ENCODE data around the gene HEPHL1. TPM values are rescaled to one million over a fixed set of nuclear protein-coding genes. Genes with fewer than 3 reads are reported as not detected.

The HEPHL1 gene
- total RNA-seq, 1 experiment from 2014 or later: not detected

DNA sequence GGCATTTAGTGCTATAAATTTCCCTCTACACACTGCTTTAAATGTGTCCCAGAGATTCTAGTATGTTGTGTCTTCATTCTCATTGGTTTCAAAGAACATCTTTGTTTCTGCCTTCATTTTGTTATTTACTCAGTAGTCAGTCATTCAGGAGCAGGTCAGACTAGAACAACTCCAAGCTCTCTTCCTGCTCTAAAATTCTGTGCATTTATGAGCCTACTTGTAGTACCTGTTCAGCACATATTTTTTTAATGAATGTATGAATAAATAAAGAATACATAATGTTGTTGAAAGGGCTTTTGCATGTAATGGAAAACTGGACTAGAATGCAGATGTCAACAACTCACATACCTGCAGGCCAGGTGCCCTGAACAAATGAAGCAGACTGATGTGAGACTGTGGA lies 13.7 kb upstream of the HEPHL1 start:
- TF ChIP-seq CTCF (IDR thresholded peaks at IDR 0.05 in 2 of 3, conservative IDR thresholded peaks at IDR 0.05 in 1 of 3; ENCODE audit: borderline replicate concordance in 1 of 3, insufficient read depth in 1 of 3, low read depth in 2 of 3, low read length in 2 of 3) (no peak), EZH2phosphoT487 (IDR thresholded peaks at IDR 0.05; ENCODE audit: borderline replicate concordance) (no peak), ATF3 (IDR thresholded peaks at IDR 0.05) (no peak), SIN3A (IDR thresholded peaks at IDR 0.05; ENCODE audit: low read depth) (no peak), ZNF274 (IDR thresholded peaks at IDR 0.05; ENCODE audit: low read depth, low read length) (no peak), YY1 (IDR thresholded peaks at IDR 0.05; ENCODE audit: extremely low read depth, insufficient replicate concordance, low read depth, low read length) (no peak), CBX3 (IDR thresholded peaks at IDR 0.05; ENCODE audit: low read depth) (no peak), RAD21 (IDR thresholded peaks at IDR 0.05; ENCODE audit: low read depth) (no peak)
- TF ChIP-seq, protein P1, sequence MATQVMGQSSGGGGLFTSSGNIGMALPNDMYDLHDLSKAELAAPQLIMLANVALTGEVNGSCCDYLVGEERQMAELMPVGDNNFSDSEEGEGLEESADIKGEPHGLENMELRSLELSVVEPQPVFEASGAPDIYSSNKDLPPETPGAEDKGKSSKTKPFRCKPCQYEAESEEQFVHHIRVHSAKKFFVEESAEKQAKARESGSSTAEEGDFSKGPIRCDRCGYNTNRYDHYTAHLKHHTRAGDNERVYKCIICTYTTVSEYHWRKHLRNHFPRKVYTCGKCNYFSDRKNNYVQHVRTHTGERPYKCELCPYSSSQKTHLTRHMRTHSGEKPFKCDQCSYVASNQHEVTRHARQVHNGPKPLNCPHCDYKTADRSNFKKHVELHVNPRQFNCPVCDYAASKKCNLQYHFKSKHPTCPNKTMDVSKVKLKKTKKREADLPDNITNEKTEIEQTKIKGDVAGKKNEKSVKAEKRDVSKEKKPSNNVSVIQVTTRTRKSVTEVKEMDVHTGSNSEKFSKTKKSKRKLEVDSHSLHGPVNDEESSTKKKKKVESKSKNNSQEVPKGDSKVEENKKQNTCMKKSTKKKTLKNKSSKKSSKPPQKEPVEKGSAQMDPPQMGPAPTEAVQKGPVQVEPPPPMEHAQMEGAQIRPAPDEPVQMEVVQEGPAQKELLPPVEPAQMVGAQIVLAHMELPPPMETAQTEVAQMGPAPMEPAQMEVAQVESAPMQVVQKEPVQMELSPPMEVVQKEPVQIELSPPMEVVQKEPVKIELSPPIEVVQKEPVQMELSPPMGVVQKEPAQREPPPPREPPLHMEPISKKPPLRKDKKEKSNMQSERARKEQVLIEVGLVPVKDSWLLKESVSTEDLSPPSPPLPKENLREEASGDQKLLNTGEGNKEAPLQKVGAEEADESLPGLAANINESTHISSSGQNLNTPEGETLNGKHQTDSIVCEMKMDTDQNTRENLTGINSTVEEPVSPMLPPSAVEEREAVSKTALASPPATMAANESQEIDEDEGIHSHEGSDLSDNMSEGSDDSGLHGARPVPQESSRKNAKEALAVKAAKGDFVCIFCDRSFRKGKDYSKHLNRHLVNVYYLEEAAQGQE (IDR thresholded peaks at IDR 0.05; ENCODE audit: low read depth): no peak
- CTCF ChIA-PET: no interaction called here
- no peak overlapping the region for H3K4me2 ChIP-seq (ENCODE audit: low read length)
- H3K4me1 ChIP-seq (ENCODE audit: control insufficient read depth in 1 of 2, insufficient read depth in 2 of 2, low read length in 2 of 2): no peaks in the 10 kb centered on the region
- RAD21 ChIA-PET (ENCODE audit: low non-redundant PET in 1 of 2, low total read pairs in 2 of 2, uncharacterized antibody in 2 of 2, unreplicated experiment in 2 of 2): no interaction called here
- H3K27me3 ChIP-seq (ENCODE audit: insufficient read depth, low read length): no peaks in the 10 kb centered on the region
- no peak overlapping the region for H3K4me3 ChIP-seq (replicated peaks in 1 of 2; ENCODE audit: low read depth in 1 of 2, low read length in 2 of 2)
- POLR2A ChIA-PET: no interaction called here
- H2AFZ ChIP-seq (ENCODE audit: low read depth, low read length, poor library complexity, severe bottlenecking): no peak overlapping the region
- BruUV-seq (replicated peaks): no TSS peak
- intact Hi-C loops (cut with micrococcal nuclease): no loop called here
- ATAC-seq: no peak
- H3K9ac ChIP-seq (ENCODE audit: low read length): no peak overlapping the region
- no peaks in the 10 kb centered on the region for H3K9me2 ChIP-seq (ENCODE audit: insufficient read depth)
- no peak overlapping the region for H3K27ac ChIP-seq (ENCODE audit: low read depth, low read length)
- H4K20me1 ChIP-seq (ENCODE audit: insufficient read depth): no peaks in the 10 kb centered on the region
- no peaks in the 10 kb centered on the region for H3K36me3 ChIP-seq (ENCODE audit: control insufficient read depth in 1 of 2, insufficient read depth in 2 of 2, low read length in 2 of 2)
- H3K79me2 ChIP-seq (ENCODE audit: insufficient read depth, low read length): no peaks in the 10 kb centered on the region
- no peaks in the 10 kb centered on the region for H3K9me3 ChIP-seq (ENCODE audit: control insufficient read depth in 1 of 2, insufficient read depth in 1 of 2, low read depth in 1 of 2, low read length in 2 of 2)
- no peak for DNase-seq (ENCODE audit: low read depth, low spot score)

All from HCT116 (cell line).